DND-41 (cell line): Measurements from ENCODE around the gene ATG5.
"Not testable (repeated sequence)": the region's sequence is repeated elsewhere in the genome, so short reads cannot be mapped to it uniquely, and the experiment has no call there.

Experiments
- ATAC-seq: fragments of 200-7000 bp; cut with Tn5 transposase; 3 replicates; pipeline ENCODE4 v1.9.1; 2021; ENCODE audit warnings: low read depth; ENCODE audit not compliant: insufficient read depth
- DNase-seq: peaks from one replicate; pipeline ENCODE4 v3.0.0-alpha.2; 2020
- H2AFZ ChIP-seq: 2 replicates; pipeline ENCODE4 v1.6.0; 2012; ENCODE audit warnings: low read depth, low read length
- H3K27ac ChIP-seq: 2 replicates; pipeline ENCODE4 v1.5.1; 2012; ENCODE audit warnings: low read length, inconsistent platforms
- H3K27me3 ChIP-seq: fragments of 200-600 bp; sonication (generic); 2 replicates; pipeline ENCODE4 v1.6.0; 2012; ENCODE audit warnings: low read length, mild to moderate bottlenecking, inconsistent platforms; ENCODE audit not compliant: insufficient read depth, poor library complexity
- H3K36me3 ChIP-seq: 2 replicates; pipeline ENCODE4 v1.5.1; 2012; ENCODE audit warnings: low read length, inconsistent platforms; ENCODE audit not compliant: insufficient read depth
- H3K4me1 ChIP-seq: 2 replicates; pipeline ENCODE4 v1.5.1; 2012; ENCODE audit warnings: mild to moderate bottlenecking, low read length; ENCODE audit not compliant: insufficient read depth
- H3K4me2 ChIP-seq: 2 replicates; pipeline ENCODE4 v1.6.0; 2012; ENCODE audit warnings: mild to moderate bottlenecking, moderate library complexity, low read length, inconsistent platforms; ENCODE audit not compliant: insufficient read depth
- H3K4me3 ChIP-seq, 2 experiments: fragments of 200-600 bp in 1 of 2; shearing (Covaris generic) in 1 of 2; 2 replicates each; pipeline ENCODE4 v1.5.1; 2012 to 2016; ENCODE audit warnings: inconsistent platforms in 2 of 2, low read length in 2 of 2, mild to moderate bottlenecking in 2 of 2, low read depth in 1 of 2, moderate library complexity in 1 of 2
- H3K79me2 ChIP-seq: 2 replicates; pipeline ENCODE4 v1.6.0; 2012; ENCODE audit warnings: low read length, inconsistent platforms; ENCODE audit not compliant: insufficient read depth
- H3K9ac ChIP-seq: 2 replicates; pipeline ENCODE4 v1.6.0; 2012; ENCODE audit warnings: low read depth, mild to moderate bottlenecking, inconsistent platforms, low read length, moderate library complexity
- H3K9me3 ChIP-seq: 2 replicates; pipeline ENCODE4 v1.5.1; 2012; ENCODE audit warnings: low read length, moderate library complexity, mild to moderate bottlenecking, inconsistent platforms; ENCODE audit not compliant: insufficient read depth, severe bottlenecking
- H4K20me1 ChIP-seq: 2 replicates; pipeline ENCODE4 v1.6.0; 2012; ENCODE audit warnings: low read length; ENCODE audit not compliant: insufficient read depth
- CTCF ChIP-seq: IDR thresholded peaks from 2 replicates; pipeline ENCODE4 v1.5.1; 2012; ENCODE audit warnings: borderline replicate concordance, low read length, moderate library complexity, mild to moderate bottlenecking; ENCODE audit not compliant: poor library complexity, severe bottlenecking; ENCODE audit errors: extremely low read depth
- EZH2 ChIP-seq: IDR thresholded peaks from 3 replicates; pipeline ENCODE4 v1.6.1; 2012; ENCODE audit warnings: borderline replicate concordance, low read depth, mild to moderate bottlenecking, moderate library complexity, low read length, inconsistent platforms; ENCODE audit not compliant: severe bottlenecking

ATG5 gene

GRCh38 chr6:106244521-106244920 lies 81.0 kb downstream of the ATG5 start:
- DNase-seq (no peak), ATAC-seq (no peak)
- Histone ChIP-seq H3K9ac (no peak overlapping the region), H3K4me3 (no peak overlapping the region), H3K36me3 (peaks cover 48% of the 10 kb centered on the region), H3K27me3 (no peaks in the 10 kb centered on the region), H2AFZ (no peak overlapping the region), H4K20me1 (0 out of 2 replicates have a peak, but pooled peaks cover 2% of the 10 kb centered on the region), H3K27ac (no peak overlapping the region), H3K4me1 (no peaks in the 10 kb centered on the region), H3K79me2 (no peaks in the 10 kb centered on the region), H3K9me3 (no peaks in the 10 kb centered on the region), H3K4me2 (no peak overlapping the region)
- TF ChIP-seq EZH2 (no peak), CTCF (no peak)

GRCh38 chr6:106243261-106243660 lies 82.3 kb downstream of the ATG5 start:
- Histone ChIP-seq H3K27me3 (no peaks in the 10 kb centered on the region), H4K20me1 (0 out of 2 replicates have a peak, but pooled peaks cover 2% of the 10 kb centered on the region), H3K4me2 (no peak overlapping the region), H3K36me3 (peaks cover 48% of the 10 kb centered on the region), H3K79me2 (no peaks in the 10 kb centered on the region), H3K27ac (no peak overlapping the region), H3K9ac (no peak overlapping the region), H3K4me3 (no peak overlapping the region), H2AFZ (no peak overlapping the region), H3K4me1 (no peaks in the 10 kb centered on the region), H3K9me3 (no peaks in the 10 kb centered on the region)
- DNase-seq = no peak
- ATAC-seq = no peak
- TF ChIP-seq EZH2 (no peak), CTCF (no peak)

GRCh38 chr6:106241498-106241897 lies 84.1 kb downstream of the ATG5 start:
- ATAC-seq (no peak), DNase-seq (no peak)
- no peak overlapping the region for H2AFZ ChIP-seq
- no peak overlapping the region for H3K9ac ChIP-seq
- no peak overlapping the region for H3K27ac ChIP-seq
- peaks cover 8% of the 10 kb centered on the region for H3K9me3 ChIP-seq
- no peak overlapping the region for H3K4me2 ChIP-seq
- no peaks in the 10 kb centered on the region for H3K27me3 ChIP-seq
- no peaks in the 10 kb centered on the region for H3K79me2 ChIP-seq
- TF ChIP-seq EZH2 (no peak), CTCF (no peak)
- H3K36me3 ChIP-seq = peaks cover 43% of the 10 kb centered on the region
- H4K20me1 ChIP-seq = no peaks in the 10 kb centered on the region
- H3K4me3 ChIP-seq = no peak overlapping the region
- H3K4me1 ChIP-seq = no peaks in the 10 kb centered on the region

GRCh38 chr6:106237286-106237685 lies 88.3 kb downstream of the ATG5 start:
- H3K4me2 ChIP-seq = no peak overlapping the region
- no peaks in the 10 kb centered on the region for H3K79me2 ChIP-seq
- H2AFZ ChIP-seq = no peak overlapping the region
- no peaks in the 10 kb centered on the region for H3K4me1 ChIP-seq
- DNase-seq (no peak), ATAC-seq (no peak)
- no peak for TF ChIP-seq CTCF
- no peak for TF ChIP-seq EZH2
- H3K9me3 ChIP-seq = peaks cover 18% of the 10 kb centered on the region
- no peak overlapping the region for H3K27ac ChIP-seq
- H3K27me3 ChIP-seq = no peaks in the 10 kb centered on the region
- no peak overlapping the region for H3K4me3 ChIP-seq
- no peak overlapping the region for H3K9ac ChIP-seq
- peaks cover 33% of the 10 kb centered on the region for H3K36me3 ChIP-seq
- no peaks in the 10 kb centered on the region for H4K20me1 ChIP-seq

GRCh38 chr6:106229876-106230445 lies 95.6 kb downstream of the ATG5 start:
- H3K4me2 ChIP-seq, H3K4me1 ChIP-seq, H3K36me3 ChIP-seq, ATAC-seq, H3K79me2 ChIP-seq, H3K9ac ChIP-seq, H2AFZ ChIP-seq, H3K9me3 ChIP-seq, H3K27me3 ChIP-seq, H3K27ac ChIP-seq, DNase-seq, H4K20me1 ChIP-seq, H3K4me3 ChIP-seq: not testable (repeated sequence)
